ENCODE results near the gene RAF1.

GRCh38 chr3:12638105-12638504, 25.8 kb downstream of the RAF1 start:
- TF ChIP-seq, protein P1, sequence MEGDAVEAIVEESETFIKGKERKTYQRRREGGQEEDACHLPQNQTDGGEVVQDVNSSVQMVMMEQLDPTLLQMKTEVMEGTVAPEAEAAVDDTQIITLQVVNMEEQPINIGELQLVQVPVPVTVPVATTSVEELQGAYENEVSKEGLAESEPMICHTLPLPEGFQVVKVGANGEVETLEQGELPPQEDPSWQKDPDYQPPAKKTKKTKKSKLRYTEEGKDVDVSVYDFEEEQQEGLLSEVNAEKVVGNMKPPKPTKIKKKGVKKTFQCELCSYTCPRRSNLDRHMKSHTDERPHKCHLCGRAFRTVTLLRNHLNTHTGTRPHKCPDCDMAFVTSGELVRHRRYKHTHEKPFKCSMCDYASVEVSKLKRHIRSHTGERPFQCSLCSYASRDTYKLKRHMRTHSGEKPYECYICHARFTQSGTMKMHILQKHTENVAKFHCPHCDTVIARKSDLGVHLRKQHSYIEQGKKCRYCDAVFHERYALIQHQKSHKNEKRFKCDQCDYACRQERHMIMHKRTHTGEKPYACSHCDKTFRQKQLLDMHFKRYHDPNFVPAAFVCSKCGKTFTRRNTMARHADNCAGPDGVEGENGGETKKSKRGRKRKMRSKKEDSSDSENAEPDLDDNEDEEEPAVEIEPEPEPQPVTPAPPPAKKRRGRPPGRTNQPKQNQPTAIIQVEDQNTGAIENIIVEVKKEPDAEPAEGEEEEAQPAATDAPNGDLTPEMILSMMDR (IDR thresholded peaks at IDR 0.05) = no peak
- no peak for TF ChIP-seq POLR2A (IDR thresholded peaks at IDR 0.05)

All from uterus (tissue), 2 donors.